Uterus (tissue), 2 donors: Measurements from ENCODE around the gene CA10.

Experiments used
- POLR2A ChIP-seq, 2 donors: fragments of 450-650 bp; IDR thresholded peaks; one replicate each; pipeline ENCODE4 v1.6.1; 2016; ENCODE audit warnings: antibody characterized with exemption in 2 of 2, mild to moderate bottlenecking in 1 of 2, moderate library complexity in 1 of 2
- TF ChIP-seq, protein P1 (sequence below), 4 experiments: fragments of 200-600 bp in 2 of 4; fragments of 450-650 bp in 2 of 4; sonication (generic) in 2 of 4; IDR thresholded peaks; one replicate each; pipeline ENCODE4 v1.5.1; 2016 to 2019; ENCODE audit warnings: antibody characterized with exemption in 4 of 4, mild to moderate bottlenecking in 2 of 4, moderate library complexity in 1 of 4

DNA sequence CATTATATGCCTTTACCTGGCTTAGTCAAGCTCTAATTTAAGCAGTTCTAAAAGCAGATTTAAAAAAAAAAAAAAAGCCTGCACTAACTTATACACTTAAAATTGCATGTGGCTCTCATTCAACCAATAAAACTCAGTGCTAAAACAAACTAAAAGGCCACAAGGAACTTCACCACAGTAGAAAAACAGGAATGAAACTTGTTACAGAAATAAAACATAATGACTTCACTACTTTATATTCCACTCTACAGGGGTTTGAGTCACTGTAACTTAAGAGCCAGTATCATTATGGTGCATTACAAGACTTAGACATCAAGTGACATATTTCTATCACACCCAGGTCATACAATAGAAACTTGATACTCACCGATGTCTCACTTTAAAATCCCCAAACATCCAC is 11.1 kb downstream of the CA10 start:
- TF ChIP-seq, protein P1, sequence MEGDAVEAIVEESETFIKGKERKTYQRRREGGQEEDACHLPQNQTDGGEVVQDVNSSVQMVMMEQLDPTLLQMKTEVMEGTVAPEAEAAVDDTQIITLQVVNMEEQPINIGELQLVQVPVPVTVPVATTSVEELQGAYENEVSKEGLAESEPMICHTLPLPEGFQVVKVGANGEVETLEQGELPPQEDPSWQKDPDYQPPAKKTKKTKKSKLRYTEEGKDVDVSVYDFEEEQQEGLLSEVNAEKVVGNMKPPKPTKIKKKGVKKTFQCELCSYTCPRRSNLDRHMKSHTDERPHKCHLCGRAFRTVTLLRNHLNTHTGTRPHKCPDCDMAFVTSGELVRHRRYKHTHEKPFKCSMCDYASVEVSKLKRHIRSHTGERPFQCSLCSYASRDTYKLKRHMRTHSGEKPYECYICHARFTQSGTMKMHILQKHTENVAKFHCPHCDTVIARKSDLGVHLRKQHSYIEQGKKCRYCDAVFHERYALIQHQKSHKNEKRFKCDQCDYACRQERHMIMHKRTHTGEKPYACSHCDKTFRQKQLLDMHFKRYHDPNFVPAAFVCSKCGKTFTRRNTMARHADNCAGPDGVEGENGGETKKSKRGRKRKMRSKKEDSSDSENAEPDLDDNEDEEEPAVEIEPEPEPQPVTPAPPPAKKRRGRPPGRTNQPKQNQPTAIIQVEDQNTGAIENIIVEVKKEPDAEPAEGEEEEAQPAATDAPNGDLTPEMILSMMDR (IDR thresholded peaks at IDR 0.05): no peak
- TF ChIP-seq POLR2A (IDR thresholded peaks at IDR 0.05): no peak
